GM21381 (cell line): ENCODE measurements around the gene CDIP1.

Experiments used
- ATAC-seq: cut with Tn5 transposase; IDR thresholded peaks from one replicate; pipeline ENCODE4 v1.9.1; 2021; ENCODE audit warnings: mild to moderate bottlenecking, moderate library complexity; ENCODE audit not compliant: unreplicated experiment

The CDIP1 gene

GRCh38 chr16:4539716-4540284 lies 1.2 kb upstream of the CDIP1 start:
- ATAC-seq, result no peak

- peak; percentile 6 for ATAC-seq
Observed at GRCh38 chr16:4537376-4538343, 913 bp downstream of the CDIP1 start.

GRCh38 chr16:4536391-4537106 lies 2.0 kb downstream of the CDIP1 start:
- no peak for ATAC-seq

- ATAC-seq, result no peak
Observed at GRCh38 chr16:4535627-4536108, 2.9 kb downstream of the CDIP1 start.

GRCh38 chr16:4534151-4534790 lies 4.3 kb downstream of the CDIP1 start:
- ATAC-seq, result no peak

- ATAC-seq, result no peak
Observed at GRCh38 chr16:4533490-4533889, 5.1 kb downstream of the CDIP1 start.

- ATAC-seq, result no peak
Observed at GRCh38 chr16:4532238-4532637, 6.3 kb downstream of the CDIP1 start.

GRCh38 chr16:4531811-4532210 lies 6.8 kb downstream of the CDIP1 start:
- no peak for ATAC-seq

GRCh38 chr16:4529085-4530060 lies 9.2 kb downstream of the CDIP1 start:
- no peak for ATAC-seq

- no peak for ATAC-seq
Observed at GRCh38 chr16:4525634-4526277, 12.8 kb downstream of the CDIP1 start.

- ATAC-seq, result no peak
Observed at GRCh38 chr16:4525069-4525468, 13.5 kb downstream of the CDIP1 start.

- no peak for ATAC-seq
Observed at GRCh38 chr16:4524571-4524970, 14.0 kb downstream of the CDIP1 start.

- ATAC-seq, result no peak
Observed at GRCh38 chr16:4523686-4524085, 14.9 kb downstream of the CDIP1 start.

GRCh38 chr16:4522051-4522581 lies 16.5 kb downstream of the CDIP1 start:
- ATAC-seq, result no peak

GRCh38 chr16:4520913-4521312 lies 17.7 kb downstream of the CDIP1 start:
- ATAC-seq, result no peak

GRCh38 chr16:4519274-4520058 lies 19.1 kb downstream of the CDIP1 start:
- ATAC-seq, result no peak

GRCh38 chr16:4517812-4518680 lies 20.5 kb downstream of the CDIP1 start:
- ATAC-seq, result no peak
